Eye (tissue), 1 donor: ENCODE measurements around the gene MT1G.

Experiments used
- DNase-seq: peaks from one replicate; pipeline ENCODE4 v3.0.0-alpha.2; 2015

Gene MT1G

DNA sequence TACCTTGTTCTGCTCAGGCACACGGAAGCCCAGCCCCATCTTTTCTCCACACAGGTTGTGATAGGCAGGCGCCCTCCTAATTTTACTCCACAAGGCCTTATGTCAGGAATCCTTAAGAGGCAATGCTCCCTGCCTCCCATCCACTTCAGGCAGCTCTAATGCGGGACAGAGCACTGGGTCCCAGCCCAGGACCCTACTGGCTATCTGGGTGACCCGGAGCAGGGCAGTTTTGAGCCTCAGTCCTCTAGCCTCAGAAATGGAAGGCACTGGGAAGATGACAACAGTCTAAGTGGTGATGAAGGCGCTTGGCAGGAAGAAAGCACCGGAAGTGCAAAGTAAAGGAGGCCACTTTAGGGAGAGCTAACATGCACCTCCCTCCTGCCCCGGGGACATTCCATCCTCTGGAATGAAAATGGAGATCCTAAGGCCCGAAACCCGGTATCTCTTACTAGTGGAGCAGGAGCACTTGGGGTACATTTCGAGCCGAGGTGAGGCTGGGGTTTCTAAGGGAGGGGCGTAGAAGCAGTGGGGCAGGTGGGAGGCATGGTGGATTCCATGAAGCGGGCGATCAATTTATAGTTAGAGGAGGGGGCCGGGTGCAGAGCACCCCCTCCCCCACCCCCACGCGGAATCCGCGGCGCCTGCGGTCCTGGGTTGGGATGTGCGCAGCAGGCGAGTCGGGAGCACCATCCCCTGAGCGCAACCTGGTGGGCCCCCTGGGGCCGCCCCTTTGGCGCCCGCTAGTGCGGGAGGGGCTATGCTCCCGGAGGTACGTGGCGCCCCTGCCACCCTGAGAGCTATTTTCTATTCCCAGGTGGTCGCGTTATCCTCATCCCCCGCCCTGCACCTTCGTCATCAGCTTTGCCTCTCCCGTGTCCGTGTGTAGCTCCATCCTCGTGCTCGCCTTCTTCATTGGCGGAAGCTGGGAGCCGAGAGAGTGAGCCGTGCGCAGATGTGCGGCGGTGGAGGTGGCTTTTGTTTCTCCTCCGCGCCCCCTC, 5.2 kb downstream of the MT1G start:
- DNase-seq: no peak

- no peak for DNase-seq
Measured at GRCh38 chr16:56658327-56658875, 9.5 kb downstream of the MT1G start.

- DNase-seq: peak; percentile 74
Measured at GRCh38 chr16:56657555-56658326, 10.1 kb downstream of the MT1G start, which contains the start of gene MT1F. MT1F (plus strand) TSS chr16:56657959; CDS start chr16:56658059, 100 bp downstream.

- no peak for DNase-seq
Measured at GRCh38 chr16:56653218-56653617, 14.6 kb downstream of the MT1G start.

DNA sequence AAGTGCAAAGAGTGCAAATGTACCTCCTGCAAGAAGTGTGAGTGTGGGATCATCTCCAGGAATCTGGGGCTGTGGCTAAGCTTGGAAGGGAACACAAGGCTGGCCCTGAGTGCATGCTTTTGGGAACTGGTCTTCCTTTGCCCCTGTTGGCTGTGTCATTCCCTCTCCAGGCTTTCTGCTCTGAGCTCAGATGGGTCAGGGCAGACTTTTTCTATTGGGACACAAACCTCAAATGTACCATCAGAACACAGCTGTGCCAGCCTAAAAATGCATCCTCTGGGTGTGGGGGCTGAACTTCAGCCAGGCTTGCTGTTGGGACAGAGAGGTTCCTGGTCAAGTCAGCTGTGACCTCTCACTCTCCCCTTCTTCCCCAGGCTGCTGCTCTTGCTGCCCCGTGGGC, 15.3 kb downstream of the MT1G start:
- no peak for DNase-seq

DNA sequence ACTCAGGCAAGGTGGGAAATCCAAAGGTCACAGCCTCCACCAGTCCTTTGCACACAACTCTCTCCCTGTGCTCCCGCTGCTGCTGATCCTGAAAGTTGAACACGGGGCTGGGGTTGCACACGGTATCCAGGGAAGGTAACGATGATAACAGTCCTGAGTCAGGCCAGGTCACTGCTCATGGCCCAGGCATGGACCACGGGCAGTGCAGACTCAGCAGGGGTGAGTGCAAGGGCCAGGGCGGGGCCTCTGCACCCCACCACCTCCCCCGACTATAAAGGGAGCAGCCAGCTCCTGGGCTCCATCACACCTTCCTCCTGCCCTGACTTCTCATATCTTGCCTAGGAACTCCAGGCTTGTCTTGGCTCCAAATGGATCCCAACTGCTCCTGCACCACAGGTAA, 16.3 kb downstream of the MT1G start, which contains the start of gene MT1B:
Gene MT1B, plus strand, starts transcription at position 301 of the 400 bp plus-strand sequence. Its CDS starts 68 bp downstream, at position 369.
- no peak for DNase-seq

DNA sequence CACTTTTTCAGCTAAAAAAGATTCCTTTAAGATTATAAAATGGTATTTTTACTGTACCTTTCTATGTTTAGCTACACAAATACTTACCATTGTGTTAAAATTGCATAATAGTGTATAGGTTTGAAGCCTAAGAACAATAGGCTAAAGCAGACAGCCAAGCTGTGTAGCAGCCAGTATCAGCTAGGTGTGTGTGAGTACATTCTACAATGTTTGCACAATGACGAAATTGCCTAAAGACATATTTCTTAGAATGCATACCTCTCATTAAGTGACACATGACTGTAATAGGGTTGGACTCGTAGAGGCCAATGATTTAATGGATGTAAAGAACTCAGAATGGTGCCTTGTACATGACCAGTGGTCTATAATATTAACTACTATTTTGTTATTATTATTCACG, 18.0 kb downstream of the MT1G start:
- DNase-seq: no peak

GRCh38 chr16:56649271-56649670, 18.6 kb downstream of the MT1G start:
- DNase-seq: no peak

GRCh38 chr16:56647641-56648431, 20.0 kb downstream of the MT1G start:
- no peak for DNase-seq

DNA sequence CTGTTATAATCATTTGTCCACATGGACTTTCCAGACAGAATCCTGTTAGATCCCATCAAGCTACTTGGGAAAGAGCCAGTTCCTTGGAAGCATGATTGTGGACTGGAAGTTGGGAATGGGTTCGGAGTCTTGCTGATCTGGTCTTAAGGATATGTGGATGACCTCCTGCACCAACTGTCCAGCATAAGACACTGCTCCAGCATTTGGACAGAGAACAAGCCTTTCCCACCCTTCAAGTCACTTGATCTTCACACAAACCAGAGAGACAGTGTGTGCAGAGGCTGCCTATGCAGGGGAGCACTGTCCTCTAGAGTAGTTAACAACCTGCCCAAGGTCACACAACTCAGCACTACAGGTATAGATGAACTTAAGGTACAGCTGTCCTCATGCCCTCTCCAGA, 22.0 kb downstream of the MT1G start:
- no peak for DNase-seq

GRCh38 chr16:56645311-56645710, 22.6 kb downstream of the MT1G start:
- no peak for DNase-seq

GRCh38 chr16:56643833-56644232, 24.0 kb downstream of the MT1G start:
- no peak for DNase-seq

- no peak for DNase-seq
Measured at GRCh38 chr16:56643080-56643778, 24.6 kb downstream of the MT1G start.

DNA sequence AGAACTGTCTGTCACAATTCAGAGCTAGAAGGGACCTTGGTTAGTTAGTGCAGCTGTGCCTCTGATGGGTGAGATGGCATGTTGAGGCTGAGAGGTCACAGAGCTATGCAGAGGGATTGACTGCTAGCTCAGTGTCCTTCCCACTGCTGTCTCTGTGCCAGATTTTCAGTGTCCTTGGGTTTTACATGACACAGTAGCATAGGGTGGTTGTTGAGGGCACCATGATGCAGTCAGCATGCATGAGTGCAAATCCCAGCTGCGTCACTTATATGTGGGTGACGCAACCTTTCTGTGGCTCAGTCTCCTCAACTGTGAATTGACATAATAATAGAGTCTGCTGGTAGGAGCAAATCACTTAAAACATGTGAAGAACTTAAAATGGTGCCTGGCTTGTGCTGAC, 26.7 kb downstream of the MT1G start:
- DNase-seq: no peak

DNA sequence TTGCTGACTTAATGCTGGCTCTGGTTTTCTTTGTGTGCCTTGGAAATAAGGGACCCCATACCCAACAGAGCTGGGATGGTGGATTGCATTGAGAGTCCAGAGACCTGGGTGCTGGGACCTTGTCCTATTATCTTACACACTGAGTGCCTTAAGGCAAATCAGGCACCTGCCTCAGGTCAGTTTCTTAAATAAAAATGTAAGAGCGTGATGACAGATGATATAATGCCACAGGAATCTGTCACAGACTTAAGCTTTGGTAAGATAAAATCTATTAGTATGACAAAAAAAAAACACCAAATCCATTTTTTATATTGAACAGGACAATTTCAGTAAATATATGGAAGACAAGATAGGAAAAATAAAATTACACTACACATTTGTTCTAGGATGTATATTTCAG, 27.8 kb downstream of the MT1G start:
- DNase-seq: no peak

DNA sequence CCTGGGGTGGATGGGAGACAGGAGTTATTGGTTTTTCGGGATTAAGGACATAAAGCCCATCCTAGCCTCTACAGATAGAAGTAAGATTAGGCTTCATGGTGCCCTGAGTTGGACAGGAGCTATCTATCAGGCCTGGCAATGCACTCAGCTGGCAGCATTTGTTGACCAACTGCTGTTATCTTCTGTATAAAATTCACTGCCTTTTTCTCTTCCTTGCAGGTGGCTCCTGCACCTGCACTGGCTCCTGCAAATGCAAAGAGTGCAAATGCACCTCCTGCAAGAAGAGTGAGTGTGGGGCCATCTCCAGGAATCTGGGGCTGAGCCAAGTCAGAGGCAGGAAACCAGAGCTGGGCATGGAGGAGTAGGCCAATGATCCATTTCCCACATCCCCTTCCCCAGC, 28.8 kb downstream of the MT1G start:
- no peak for DNase-seq

DNA sequence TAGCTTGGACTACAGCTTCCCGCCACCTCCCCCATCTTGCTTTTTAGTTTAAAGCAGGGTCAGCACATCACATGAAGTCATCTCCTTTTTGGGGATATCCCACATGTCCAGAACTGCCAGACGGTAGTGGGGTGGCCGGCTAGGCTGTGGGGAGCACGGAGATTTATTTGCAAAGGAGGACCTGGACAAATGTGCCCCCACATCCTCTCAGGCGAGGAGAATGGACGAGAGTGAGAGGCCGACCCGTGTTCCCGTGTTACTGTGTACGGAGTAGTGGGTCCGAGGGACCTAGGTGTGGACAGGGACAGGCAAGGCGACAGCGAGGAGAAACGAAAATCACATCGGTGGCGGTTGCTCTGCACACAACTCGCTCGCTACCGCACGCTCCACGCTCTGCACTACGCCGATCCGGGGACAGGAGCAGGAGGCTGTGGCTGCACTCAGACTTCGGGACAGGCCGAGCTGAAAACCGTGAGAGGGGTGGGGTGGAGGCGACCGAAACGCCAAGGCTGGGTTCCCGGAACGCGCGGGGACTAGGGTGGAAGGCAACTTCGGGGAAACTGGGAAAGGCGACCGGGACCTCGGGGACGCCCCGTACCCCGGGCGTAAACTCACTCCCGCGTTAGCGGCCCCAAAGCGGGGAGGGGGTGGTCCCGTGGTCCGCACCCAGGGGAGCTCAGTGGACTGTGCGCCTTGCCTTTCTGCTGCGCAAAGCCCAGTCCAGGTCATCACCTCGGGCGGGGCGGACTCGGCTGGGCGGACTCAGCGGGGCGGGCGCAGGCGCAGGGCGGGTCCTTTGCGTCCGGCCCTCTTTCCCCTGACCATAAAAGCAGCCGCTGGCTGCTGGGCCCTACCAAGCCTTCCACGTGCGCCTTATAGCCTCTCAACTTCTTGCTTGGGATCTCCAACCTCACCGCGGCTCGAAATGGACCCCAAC, 29.8 kb downstream of the MT1G start, which contains the start of gene MT1A:
Gene MT1A, plus strand, starts transcription at position 853 of the 937 bp plus-strand sequence. Its CDS starts 73 bp downstream, at position 926.
- peak; percentile 61 for DNase-seq

GRCh38 chr16:56636616-56637413, 31.1 kb downstream of the MT1G start:
- no peak for DNase-seq

DNA sequence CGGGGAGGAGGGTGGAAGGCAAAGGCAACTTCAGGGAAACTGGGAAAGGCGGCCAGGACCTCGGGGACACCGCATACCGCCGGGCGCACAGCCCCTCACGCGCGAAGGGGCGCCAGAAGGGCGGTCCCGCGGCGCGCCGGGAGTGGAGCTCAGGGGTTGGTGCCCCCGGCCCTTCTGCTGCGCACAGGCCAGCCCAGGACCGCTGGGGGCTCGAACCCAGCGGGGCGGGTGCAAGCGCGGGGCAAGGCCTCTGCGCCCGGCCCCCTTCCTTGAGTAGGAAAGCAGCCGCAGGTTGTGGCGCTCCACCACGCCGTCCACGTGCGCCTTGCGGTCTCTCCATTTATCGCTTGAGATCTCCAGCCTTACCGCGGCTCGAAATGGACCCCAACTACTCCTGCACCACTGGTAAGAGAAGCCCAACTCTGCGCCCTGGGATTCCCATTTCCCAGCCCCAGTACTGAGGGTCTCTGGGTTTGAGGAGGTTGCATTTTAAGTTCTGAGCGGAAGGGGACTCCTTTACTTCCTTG, 32.4 kb downstream of the MT1G start:
- no peak for DNase-seq
